ENCODE data around the gene ENPP4. TPM values are rescaled to one million over a fixed set of nuclear protein-coding genes. Genes with fewer than 3 reads are reported as not detected.

ENPP4 gene
- total RNA-seq, 1 donor from 2014 or later, result 4.8 TPM

GRCh38 chr6:46103441-46104115, 26.2 kb upstream of the ENPP4 start:
- no peak overlapping the region for H3K4me3 Mint-ChIP-seq
- no peaks in the 10 kb centered on the region for H3K27me3 Mint-ChIP-seq (ENCODE audit: low read depth)
- H3K4me1 Mint-ChIP-seq, result peaks cover 9% of the 10 kb centered on the region
- no peaks in the 10 kb centered on the region for H3K36me3 Mint-ChIP-seq
- no peak for DNase-seq (ENCODE audit: low spot score in 2 of 2, unreplicated experiment in 2 of 2)
- H3K9me3 Mint-ChIP-seq, result peaks cover 7% of the 10 kb centered on the region
- no peak for TF ChIP-seq CTCF (IDR thresholded peaks at IDR 0.05; ENCODE audit: unreplicated experiment)
- H3K27ac Mint-ChIP-seq, result no peak overlapping the region

GRCh38 chr6:46104209-46104608, 25.6 kb upstream of the ENPP4 start:
- no peak overlapping the region for H3K27ac Mint-ChIP-seq
- H3K4me3 Mint-ChIP-seq, result no peak overlapping the region
- no peak for TF ChIP-seq CTCF (IDR thresholded peaks at IDR 0.05; ENCODE audit: unreplicated experiment)
- H3K9me3 Mint-ChIP-seq, result peaks cover 11% of the 10 kb centered on the region
- no peak for DNase-seq (ENCODE audit: low spot score in 2 of 2, unreplicated experiment in 2 of 2)
- peaks cover 4% of the 10 kb centered on the region for H3K4me1 Mint-ChIP-seq
- H3K36me3 Mint-ChIP-seq, result no peaks in the 10 kb centered on the region
- no peaks in the 10 kb centered on the region for H3K27me3 Mint-ChIP-seq (ENCODE audit: low read depth)

GRCh38 chr6:46105568-46105967, 24.2 kb upstream of the ENPP4 start:
- H3K4me1 Mint-ChIP-seq, result no peaks in the 10 kb centered on the region
- H3K27ac Mint-ChIP-seq, result no peak overlapping the region
- no peaks in the 10 kb centered on the region for H3K27me3 Mint-ChIP-seq (ENCODE audit: low read depth)
- H3K36me3 Mint-ChIP-seq, result no peaks in the 10 kb centered on the region
- TF ChIP-seq CTCF (IDR thresholded peaks at IDR 0.05; ENCODE audit: unreplicated experiment), result no peak
- no peak overlapping the region for H3K4me3 Mint-ChIP-seq
- H3K9me3 Mint-ChIP-seq, result peaks cover 11% of the 10 kb centered on the region
- no peak for DNase-seq (ENCODE audit: low spot score in 2 of 2, unreplicated experiment in 2 of 2)

DNA sequence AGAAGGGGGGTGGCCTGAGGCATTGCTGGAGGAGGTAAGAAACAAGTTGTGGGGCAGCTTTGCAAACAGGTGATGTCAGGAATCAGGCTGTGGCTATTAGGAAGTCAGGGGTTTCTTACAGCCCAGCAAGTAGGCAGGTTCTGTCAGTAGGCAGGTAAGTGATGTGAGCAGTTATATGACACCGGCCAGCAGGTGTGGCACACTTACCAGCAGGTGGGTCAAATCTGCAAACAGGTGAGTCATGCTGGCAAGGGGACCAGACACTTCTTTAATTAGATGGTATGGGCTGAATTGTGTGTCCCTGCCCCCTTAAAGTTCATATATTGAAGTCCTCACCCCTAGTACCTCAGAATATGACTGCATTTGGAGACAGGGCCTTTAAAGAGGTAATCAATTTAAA, 16.4 kb upstream of the ENPP4 start:
- Mint-ChIP-seq H3K27me3 (ENCODE audit: low read depth) (no peaks in the 10 kb centered on the region), H3K9me3 (peaks cover 19% of the 10 kb centered on the region), H3K4me3 (no peak overlapping the region), H3K4me1 (no peaks in the 10 kb centered on the region), H3K36me3 (no peaks in the 10 kb centered on the region), H3K27ac (no peak overlapping the region)
- no peak for TF ChIP-seq CTCF (IDR thresholded peaks at IDR 0.05; ENCODE audit: unreplicated experiment)
- DNase-seq (ENCODE audit: low spot score in 2 of 2, unreplicated experiment in 2 of 2), result no peak

GRCh38 chr6:46115634-46116033, 14.2 kb upstream of the ENPP4 start:
- no peaks in the 10 kb centered on the region for H3K4me1 Mint-ChIP-seq
- no peak overlapping the region for H3K27ac Mint-ChIP-seq
- H3K36me3 Mint-ChIP-seq, result no peaks in the 10 kb centered on the region
- DNase-seq (ENCODE audit: low spot score in 2 of 2, unreplicated experiment in 2 of 2), result no peak
- no peak for TF ChIP-seq CTCF (IDR thresholded peaks at IDR 0.05; ENCODE audit: unreplicated experiment)
- peaks cover 24% of the 10 kb centered on the region for H3K9me3 Mint-ChIP-seq
- H3K4me3 Mint-ChIP-seq, result no peak overlapping the region
- no peaks in the 10 kb centered on the region for H3K27me3 Mint-ChIP-seq (ENCODE audit: low read depth)

GRCh38 chr6:46116289-46116688, 13.5 kb upstream of the ENPP4 start:
- Mint-ChIP-seq H3K9me3 (peaks cover 23% of the 10 kb centered on the region), H3K4me1 (no peaks in the 10 kb centered on the region), H3K36me3 (no peaks in the 10 kb centered on the region), H3K27ac (no peak overlapping the region), H3K27me3 (ENCODE audit: low read depth) (no peaks in the 10 kb centered on the region), H3K4me3 (no peak overlapping the region)
- no peak for DNase-seq (ENCODE audit: low spot score in 2 of 2, unreplicated experiment in 2 of 2)
- no peak for TF ChIP-seq CTCF (IDR thresholded peaks at IDR 0.05; ENCODE audit: unreplicated experiment)

Data from mesothelial cell of epicardium (in vitro differentiated cells).